ENCODE results near the gene MBLAC1.
A peak's percentile ranks its signal among the peaks of the same experiment; 100 is the strongest.

The MBLAC1 gene, protein sequence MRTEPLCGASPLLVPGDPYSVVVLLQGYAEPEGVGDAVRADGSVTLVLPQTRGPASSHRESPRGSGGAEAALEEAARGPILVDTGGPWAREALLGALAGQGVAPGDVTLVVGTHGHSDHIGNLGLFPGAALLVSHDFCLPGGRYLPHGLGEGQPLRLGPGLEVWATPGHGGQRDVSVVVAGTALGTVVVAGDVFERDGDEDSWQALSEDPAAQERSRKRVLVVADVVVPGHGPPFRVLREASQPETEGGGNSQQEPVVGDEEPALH

DNA sequence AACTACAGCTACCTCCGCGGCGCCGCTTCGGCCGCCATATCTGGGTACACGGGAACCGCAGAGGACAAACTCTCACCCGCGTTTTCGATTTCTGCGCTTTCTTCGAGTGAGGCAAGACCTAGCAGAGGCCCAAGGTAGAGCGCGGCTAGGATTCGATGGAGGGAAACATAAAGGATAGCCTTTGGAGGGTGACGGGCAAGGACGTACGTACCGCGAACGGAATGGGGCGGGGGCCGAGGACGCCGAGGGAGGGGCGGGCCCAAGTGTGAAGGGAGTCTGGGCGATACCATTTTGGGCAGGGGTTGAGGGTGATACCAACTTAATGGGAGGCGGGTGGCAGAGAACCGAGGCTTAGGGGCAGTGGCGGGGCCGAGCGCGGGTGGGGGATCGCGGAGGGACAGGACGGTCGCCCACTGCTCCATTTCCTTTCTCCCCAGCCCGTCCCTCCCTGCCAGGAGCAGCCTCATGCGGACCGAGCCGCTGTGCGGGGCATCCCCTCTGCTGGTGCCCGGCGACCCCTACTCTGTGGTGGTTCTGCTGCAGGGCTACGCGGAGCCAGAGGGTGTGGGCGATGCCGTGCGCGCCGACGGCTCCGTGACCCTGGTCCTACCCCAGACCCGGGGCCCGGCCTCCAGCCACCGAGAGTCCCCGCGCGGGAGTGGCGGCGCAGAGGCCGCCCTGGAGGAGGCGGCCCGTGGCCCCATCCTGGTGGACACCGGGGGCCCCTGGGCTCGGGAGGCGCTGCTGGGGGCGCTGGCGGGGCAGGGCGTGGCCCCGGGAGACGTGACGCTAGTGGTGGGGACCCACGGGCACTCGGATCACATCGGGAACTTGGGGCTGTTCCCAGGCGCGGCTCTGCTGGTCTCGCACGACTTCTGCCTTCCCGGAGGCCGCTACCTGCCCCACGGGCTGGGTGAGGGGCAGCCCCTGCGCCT lies at the start of gene MBLAC1:
MBLAC1 (plus strand) TSS at position 37 of the 935 bp plus-strand sequence; CDS start at position 466, 429 bp downstream.
- peak; percentile 96 for DNase-seq (ENCODE audit: low spot score)

DNA sequence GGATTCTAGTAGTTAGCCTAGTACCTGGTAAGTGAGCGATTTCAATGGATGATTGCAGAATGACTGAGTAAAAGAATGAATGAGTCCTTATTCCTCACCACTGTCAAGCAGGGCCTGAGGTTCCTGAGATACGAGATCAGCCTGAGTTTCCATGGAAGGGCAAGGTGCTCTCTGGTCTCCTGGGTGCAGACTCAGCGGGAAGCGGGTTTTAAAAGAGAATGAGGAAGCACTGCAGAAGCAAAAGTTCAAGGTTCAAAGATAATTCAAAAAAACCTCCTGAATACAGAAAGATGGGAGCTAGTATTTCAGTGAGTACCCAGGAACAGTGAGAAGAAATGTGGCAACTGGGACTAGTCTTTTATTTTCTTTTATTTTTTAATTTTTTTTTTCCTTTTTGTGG lies 49.6 kb upstream of the MBLAC1 start:
- DNase-seq (ENCODE audit: low spot score): no peak

DNA sequence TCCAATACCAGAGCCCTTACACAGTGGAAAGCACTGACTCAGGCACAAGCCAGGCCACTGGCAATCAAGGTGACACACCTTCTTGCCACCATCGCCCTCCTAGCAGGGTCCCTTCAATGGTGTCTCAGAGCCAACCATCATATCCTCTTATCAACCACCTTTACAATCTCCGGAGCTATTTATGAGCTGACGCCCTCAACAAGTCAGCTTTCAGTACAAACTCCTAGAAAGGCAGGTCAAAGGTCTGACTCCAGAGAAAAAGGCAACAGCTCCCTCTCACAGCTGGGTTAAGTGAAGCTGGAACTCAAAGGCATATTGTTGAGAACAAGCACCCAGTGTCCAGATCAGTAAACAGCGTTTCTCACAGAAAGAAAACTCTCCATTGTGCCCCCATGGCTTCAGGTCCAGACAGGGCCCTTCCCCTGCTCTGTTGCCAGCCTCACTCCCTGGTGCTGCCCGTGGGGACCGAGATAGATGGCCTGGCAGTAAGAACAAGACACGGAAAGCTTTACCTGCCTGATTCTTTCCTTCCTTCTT lies 47.7 kb upstream of the MBLAC1 start:
- peak; percentile 86 for DNase-seq (ENCODE audit: low spot score)

DNA sequence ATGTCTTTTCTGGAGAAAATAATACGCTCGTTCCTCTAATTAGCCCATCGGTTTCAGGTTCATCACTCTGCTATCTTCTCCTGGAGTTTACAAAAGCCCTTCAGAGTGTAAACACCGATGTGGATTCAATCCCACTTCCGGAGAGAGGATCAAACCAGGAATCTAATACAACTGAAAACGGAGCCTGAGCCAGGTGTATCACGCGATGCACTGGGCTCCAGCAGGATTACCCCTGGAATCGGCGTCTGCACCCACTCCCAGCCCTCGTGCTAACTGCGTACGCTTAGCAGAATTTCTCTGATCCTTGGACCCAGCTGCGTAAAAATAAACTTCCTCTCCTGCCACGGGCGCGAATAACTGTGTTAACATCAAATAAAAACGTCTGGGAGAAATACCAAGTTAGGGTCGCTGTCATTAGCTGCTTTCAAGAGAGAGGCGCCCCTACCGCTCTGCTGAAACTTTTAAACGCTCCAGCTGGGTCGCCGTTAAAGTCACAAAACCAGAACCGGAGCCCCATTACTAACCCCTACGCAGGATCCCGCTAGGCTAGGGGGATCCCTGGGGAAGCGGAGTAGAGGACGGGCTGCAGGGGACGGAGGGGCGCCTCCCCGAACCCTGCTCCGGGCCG lies 45.7 kb upstream of the MBLAC1 start:
- DNase-seq (ENCODE audit: low spot score): no peak

DNA sequence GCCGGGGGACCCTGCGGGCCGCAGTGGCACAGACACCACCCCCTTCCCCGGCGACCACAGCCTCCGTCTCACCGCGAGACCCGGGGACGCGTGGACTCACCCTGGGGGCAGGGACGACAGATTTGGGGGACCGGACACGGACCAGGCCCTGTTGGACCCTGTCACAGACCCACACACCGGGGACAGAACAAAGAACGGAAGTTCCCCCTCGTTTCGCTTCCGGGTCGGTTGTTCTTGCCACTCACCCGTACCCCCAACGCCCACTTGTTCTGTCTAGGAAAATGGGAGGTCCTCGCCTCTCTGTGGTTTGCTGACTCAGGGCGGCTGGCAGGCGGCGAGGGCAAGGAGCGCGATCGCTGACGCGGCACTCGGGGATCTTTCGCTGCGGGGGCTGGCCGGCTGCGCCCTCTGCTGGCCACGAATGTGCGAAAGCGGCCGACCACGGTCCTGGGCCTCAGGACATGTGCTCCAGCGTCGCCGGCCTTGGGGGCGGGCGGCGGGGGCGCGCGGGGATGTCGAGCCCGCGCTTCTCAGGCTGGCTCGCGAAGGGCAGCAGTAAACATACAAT lies 45.1 kb upstream of the MBLAC1 start, which contains the start of gene ZNF3:
ZNF3 (minus strand) TSS at position 189 of the 568 bp plus-strand sequence. CDS start 4,366 bp downstream, outside the sequence.
- peak; percentile 99 for DNase-seq (ENCODE audit: low spot score)

DNA sequence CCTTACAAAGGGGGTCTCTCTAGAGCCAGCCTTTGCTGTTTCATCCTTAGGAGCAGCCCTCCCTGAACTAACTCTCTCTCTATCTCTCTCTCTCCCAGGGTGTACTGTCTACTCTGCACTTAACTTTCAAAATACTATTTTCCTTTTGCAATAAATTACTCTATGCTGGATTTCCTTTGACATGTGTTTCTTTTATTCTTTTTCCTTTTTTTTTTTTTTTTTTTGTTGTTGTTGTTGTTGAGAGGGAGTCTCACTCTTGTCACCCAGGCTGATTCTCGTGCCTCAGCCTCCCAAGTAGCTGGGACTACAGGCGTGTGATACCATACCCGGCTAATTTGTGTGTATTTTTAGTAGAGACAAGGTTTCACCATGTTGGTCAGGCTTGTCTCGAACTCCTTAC lies 43.8 kb upstream of the MBLAC1 start:
- no peak for DNase-seq (ENCODE audit: low spot score)

DNA sequence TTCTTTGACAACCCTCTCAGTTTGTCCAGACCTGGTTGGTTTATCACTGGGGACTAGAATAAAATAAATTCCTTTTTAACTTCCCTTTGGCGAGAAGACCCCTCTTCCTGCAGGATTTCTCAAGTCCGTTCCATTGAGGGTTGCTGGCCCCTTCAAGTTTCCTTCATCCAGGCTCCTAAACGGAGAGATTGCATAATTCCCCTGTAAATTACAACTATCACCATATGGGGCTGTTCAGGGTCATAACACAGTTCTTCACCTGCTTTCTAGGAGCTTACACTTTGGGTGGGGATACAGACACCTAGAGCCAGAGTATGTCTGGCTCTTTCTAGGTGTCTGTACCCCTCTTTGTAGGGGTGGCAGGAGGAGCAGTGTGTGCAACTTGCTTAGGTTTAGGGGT lies 41.3 kb upstream of the MBLAC1 start:
- no peak for DNase-seq (ENCODE audit: low spot score)

DNA sequence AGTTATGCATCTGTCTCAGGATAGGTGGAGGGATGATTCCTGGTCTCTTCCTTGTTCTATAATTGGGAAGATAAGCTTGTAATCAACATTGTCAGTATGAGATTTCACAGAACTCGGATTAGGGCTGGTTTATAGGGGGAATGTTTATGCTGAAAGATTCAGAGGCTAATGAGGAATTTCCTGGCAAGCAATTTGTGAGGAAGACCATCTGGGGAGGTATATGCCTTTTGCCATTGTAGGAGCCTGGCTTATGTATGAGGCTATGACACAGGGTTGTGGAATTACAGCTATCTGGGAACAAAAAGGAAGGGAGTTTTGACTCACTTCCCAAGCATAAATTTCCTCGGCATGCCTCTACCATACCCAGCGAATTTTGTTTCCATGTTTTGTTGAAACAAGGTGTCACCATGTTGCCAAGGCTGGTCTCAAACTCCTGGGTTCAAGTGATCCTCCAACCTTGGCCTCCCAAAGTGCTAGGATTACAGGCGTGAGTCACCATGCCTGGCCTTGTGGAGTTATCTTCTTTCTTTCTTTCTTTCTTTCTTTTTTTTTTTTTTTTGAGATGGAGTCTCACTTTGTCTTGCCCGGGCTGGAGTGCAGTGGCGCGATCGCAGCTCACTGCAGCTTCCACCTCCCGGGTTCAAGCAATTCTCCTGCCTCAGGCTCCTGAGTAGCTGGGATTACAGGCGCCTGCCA lies 39.6 kb upstream of the MBLAC1 start:
- DNase-seq (ENCODE audit: low spot score): no peak

DNA sequence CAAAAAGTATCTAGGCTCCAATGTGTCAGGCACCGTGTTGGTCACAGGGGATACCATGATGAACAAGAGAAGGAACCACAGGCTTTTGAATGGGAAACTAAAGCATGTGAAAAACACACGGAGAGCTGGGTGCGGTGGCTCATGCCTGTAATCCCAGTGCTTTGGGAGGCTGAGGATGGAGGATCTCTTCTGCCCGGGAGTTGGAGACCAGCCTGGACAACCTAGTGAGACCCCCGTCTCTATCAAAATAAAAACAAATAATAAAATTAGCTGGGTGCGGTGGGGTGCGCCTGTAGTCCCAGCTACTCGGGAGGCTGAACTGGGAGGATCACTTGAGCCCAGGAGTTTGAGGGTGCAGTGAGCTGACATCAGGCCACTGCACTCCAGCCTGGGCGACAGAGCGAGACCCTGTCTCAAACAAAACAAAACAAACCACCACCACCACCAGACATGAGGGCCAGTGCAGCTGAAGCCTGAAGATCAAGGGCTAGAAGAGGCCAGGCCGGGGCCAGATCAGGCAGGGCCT lies 38.6 kb upstream of the MBLAC1 start:
- no peak for DNase-seq (ENCODE audit: low spot score)

DNA sequence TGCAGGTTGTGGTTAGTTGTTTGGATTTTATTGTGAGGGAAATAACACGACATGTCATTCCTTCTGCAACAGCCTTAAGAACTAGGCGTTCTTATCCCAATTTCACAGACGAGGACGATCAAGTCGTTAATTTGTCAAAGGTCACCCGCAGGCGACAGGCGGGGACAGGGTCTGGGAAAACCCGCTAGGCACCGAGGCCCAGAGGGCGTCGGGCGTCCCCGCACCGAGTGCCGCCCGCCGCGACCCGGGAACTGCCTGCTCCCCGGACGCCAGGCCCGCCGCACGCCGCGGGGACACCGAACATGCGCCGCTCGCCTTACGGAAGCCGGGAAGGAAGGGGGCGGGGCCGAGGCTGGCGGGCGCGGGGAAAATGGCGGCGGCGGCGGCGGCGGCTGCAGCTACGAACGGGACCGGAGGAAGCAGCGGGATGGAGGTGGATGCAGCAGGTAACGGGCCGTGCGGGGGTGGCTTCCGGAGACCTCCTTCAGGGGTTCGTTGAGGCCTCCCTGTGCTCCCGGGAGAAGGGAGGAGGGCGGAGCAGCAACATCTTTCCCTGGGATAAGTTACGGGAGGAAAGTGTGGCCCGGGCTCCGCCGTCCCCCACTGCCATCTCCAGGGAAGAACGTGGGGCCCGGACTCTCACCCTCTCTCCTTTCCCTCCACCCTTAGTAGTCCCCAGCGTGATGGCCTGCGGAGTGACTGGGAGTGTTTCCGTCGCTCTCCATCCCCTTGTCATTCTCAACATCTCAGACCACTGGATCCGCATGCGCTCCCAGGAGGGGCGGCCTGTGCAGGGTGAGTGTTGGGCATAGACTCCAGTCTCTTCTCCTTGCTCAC lies 37.9 kb upstream of the MBLAC1 start, which contains the start of gene COPS6:
COPS6 (plus strand) TSS at position 349 of the 837 bp plus-strand sequence; CDS start at position 371, 22 bp downstream.
- DNase-seq (ENCODE audit: low spot score): peak; percentile 79

DNA sequence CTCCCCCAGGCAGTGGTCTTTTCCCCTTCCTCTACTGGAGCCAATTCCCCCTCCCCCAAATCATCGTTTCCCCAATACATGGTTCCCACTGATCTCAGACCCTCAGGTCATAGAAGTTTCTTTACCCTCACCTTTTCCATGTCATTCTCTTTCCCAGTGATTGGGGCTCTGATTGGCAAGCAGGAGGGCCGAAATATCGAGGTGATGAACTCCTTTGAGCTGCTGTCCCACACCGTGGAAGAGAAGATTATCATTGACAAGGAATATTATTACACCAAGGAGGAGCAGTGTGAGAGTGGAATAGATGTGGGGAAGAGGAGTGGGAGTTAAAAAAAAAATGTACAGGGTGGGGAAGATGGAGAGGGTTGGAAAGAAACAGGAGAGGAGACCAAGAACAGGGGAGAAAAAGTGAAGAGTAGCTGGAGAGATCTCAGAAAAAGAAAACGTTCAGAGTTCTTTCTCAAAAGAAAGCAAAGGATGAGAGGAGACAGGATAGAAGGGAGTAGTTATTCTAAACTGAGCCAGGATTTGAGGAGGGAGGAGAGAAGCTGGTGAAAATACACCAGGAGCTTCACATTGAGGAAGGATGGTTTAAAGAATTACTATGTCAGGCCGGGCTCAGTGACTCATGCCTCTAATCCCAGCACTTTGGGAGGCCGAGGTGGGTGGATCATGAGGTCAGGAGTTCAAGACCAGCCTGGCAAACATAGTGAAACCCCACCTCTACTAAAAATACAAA lies 37.1 kb upstream of the MBLAC1 start:
- no peak for DNase-seq (ENCODE audit: low spot score)

DNA sequence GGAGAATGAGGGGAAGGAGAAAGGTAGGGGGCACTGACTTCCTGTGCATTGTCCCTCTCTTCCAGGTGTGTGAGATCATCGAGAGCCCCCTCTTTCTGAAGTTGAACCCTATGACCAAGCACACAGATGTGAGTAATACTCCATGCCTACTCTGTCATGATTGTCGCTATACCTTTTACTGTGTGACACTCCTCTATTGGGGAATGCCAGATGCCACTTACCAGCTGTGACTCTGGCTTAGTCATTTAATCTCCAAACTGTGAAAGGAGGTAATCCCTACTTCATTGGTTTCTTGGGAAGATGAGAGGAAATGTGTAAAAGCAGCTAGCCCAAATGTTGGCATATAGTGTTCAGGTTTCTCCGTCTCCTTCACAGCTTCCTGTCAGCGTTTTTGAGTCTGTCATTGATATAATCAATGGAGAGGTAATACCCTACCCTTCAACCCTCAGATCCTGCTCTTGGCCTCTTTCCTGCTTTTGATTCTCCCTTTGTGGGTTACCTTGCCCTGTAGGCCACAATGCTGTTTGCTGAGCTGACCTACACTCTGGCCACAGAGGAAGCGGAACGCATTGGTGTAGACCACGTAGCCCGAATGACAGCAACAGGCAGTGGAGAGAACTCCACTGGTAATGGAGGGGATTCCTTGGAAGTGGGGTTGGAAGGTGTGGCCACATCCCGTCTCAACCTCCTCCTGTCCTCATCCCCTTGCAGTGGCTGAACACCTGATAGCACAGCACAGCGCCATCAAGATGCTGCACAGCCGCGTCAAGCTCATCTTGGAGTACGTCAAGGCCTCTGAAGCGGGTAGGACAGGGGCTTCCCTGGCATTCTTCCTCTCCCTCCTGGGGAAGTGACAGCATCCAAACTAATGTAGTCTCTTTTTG lies 36.0 kb upstream of the MBLAC1 start:
- DNase-seq (ENCODE audit: low spot score): no peak

DNA sequence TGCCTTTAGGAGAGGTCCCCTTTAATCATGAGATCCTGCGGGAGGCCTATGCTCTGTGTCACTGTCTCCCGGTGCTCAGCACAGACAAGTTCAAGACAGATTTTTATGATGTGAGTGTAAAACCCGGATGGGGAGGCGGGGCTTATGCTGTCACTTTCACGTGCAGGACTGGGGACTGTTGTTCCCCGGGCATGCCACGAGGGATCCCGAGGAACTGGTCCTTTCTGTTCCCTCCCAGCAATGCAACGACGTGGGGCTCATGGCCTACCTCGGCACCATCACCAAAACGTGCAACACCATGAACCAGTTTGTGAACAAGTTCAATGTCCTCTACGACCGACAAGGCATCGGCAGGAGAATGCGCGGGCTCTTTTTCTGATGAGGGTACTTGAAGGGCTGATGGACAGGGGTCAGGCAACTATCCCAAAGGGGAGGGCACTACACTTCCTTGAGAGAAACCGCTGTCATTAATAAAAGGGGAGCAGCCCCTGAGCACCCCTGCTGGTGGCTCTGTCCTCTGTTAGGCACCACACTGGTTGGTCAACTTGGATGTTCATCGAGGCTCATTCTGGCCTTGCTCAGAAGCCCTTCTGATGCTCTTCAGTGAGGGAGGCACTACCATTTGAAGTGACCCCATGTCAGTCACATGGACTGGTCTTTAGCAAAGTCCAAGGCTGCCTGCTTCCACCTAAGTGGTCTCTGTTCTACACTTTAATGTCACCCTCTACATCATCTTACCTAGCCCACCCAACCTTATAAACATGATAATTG lies 35.2 kb upstream of the MBLAC1 start:
- no peak for DNase-seq (ENCODE audit: low spot score)

DNA sequence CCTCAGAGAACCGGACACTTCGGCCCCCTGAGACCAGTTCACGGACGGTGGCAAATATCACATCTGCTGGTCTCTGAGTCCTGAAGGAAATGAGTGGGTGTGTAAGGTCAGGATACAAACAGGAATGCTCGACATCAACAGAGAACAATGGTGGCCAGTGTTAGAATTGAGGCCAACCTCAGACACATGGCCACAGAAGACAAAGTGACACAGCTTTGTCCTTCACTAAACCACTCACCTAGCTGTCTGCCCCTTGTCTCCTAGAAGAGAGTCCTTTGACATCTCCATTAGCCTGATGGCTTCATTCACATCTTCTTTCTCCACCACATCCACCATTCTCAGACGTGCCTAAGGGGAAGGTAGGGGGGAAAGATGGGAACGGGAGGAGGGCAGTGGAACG lies 33.7 kb upstream of the MBLAC1 start:
- no peak for DNase-seq (ENCODE audit: low spot score)

DNA sequence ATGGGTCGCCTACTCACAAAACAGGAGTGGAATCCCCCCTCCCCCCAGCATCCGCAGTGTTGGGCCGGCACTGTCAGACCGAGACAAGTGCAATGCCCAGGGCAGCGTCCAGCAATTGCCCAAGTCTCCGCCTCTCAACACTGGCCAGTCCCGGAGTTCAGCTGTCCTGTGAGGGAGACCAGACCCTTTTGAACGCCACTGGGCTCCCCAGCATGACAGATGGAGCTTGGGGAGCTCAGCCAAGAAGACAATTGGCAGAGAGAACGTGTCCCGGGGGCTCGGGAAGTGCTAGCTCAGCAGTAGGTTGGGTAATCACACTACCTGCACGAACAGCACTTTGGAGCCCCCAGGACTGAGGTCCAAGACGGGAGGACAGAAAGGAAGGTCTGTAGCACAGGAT lies 33.3 kb upstream of the MBLAC1 start:
- no peak for DNase-seq (ENCODE audit: low spot score)

DNA sequence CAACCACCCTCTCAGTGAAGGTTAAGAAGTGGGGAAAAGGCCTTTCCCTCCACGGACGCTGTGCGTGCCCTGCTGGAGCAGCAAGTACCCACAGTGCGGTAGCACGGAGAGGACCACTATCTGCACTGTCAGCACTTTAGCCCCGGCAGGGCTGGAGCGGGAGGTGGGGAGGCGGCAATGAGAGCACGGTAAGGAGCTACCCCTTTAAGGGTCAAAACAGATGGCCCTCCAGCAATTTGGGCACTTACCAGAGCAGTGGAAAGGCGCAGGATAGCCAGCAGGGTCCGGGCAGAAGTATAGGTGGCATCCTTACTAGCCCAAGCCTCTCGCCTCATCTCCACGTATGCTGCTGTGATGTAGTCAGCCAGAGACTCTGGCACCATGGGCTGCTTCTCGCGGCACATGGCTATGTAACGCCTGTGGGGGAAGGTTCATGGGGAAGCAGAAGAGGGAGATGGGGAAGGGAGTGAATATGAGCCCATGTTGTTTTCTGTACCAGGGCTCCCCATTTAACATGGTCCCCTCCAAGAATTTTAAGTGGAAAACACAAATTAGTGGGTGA lies 32.8 kb upstream of the MBLAC1 start:
- DNase-seq (ENCODE audit: low spot score): no peak

DNA sequence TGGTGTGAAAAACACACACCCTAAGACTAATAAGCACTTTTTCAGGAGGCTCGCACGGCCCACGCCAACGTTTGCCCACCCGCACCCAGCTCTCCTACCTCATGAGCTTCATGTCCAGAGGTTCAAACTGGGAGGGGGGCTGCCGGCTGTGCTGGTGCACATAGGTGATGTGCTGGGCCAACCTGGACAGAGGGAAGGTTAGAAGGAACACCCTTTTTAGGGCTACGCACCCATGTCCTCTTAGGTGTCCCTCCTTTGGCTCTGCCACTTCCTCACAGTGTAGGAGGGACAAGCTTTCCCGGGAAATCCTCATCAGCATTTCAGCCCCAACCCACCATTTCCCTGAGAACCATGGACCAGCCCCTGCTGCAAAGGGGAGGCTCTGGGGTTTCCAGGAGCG lies 31.5 kb upstream of the MBLAC1 start:
- no peak for DNase-seq (ENCODE audit: low spot score)

Data from Ammon's horn (tissue), 1 donor.